SK-N-SH (cell line): Measurements from ENCODE around the gene LAPTM5.

Experiments
- MXI1 ChIP-seq: IDR thresholded peaks from 2 replicates; pipeline ENCODE4 v1.6.1; 2012; ENCODE audit warnings: mild to moderate bottlenecking, low read depth, low read length, improper control_type of control experiment
- POLR2AphosphoS5 ChIP-seq: IDR thresholded peaks from 2 replicates; pipeline ENCODE4 v1.6.1; 2012; ENCODE audit warnings: low read depth, low read length
- TAF1 ChIP-seq: IDR thresholded peaks from 2 replicates; pipeline ENCODE4 v1.6.1; 2012; ENCODE audit warnings: low read depth, mild to moderate bottlenecking, low read length, moderate library complexity, borderline replicate concordance
- TEAD4 ChIP-seq: IDR thresholded peaks from 2 replicates; pipeline ENCODE4 v1.4.0; 2012; ENCODE audit warnings: mild to moderate bottlenecking, borderline replicate concordance; ENCODE audit not compliant: insufficient read depth
- TF ChIP-seq, protein P1 (sequence below): IDR thresholded peaks from 2 replicates; pipeline ENCODE4 v1.4.0; 2012; ENCODE audit warnings: low read depth, borderline replicate concordance

DNA sequence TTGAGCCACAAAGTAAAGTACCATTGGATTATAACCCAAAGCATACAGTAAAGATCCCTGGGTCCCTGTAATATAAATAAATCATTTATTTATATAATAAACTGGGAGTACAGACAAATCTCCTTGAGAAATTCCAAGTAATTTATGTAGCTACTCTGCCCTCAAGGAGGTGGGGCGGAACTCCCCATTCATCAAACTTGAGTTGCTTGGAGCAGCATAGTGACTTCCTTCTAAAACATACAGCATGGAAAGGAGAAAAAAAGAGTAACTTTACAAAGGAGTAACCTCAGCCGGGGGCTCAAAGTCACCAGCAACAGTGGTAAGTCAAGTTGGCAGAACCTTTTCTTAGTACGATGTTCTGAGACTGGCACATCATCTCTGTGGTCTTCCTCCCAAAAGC lies 4.5 kb downstream of the LAPTM5 start:
- TF ChIP-seq POLR2AphosphoS5 (no peak), MXI1 (no peak), TEAD4 (no peak), TAF1 (no peak)
- TF ChIP-seq, protein P1, sequence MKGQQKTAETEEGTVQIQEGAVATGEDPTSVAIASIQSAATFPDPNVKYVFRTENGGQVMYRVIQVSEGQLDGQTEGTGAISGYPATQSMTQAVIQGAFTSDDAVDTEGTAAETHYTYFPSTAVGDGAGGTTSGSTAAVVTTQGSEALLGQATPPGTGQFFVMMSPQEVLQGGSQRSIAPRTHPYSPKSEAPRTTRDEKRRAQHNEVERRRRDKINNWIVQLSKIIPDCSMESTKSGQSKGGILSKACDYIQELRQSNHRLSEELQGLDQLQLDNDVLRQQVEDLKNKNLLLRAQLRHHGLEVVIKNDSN = no peak
